ENCODE results near the gene PRM2. TPM values are rescaled to one million over a fixed set of nuclear protein-coding genes. Genes with fewer than 3 reads are reported as not detected.
A peak's percentile ranks its signal among the peaks of the same experiment; 100 is the strongest.

Gene PRM2
- total and polyA plus RNA-seq, 5 donors = not detected

DNA sequence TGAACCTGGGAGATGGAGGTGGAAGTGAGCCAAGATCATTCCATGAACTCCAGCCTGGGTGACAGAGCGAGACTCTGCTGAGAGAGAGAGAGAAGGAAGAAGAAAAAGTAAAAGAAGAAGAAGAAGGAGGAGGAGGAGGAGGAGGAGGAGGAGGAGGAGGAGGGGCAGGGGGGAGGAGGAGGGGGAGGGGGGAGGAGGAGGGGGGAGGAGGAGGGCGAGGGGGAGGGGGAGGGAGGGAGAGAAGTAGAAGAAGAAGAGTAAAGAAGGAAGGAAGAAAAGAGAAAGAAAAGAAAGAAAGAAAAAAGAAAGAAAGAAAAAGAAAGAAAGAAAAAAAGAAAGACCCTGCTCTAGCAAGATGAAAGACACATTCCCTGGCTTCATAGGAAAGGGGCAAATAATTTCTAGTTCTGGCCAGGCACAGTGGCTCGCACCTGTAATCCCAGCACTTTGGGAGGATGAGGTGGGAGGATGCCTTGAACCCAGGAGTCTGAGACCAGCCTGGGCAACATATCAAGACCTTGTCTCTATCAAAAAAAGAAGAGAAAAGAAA is 43.9 kb downstream of the PRM2 start:
- no peak overlapping the region for H3K4me3 ChIP-seq (ENCODE audit: low read length)
- intact Hi-C loops (cut with DNase I) = no loop called here
- no peaks in the 10 kb centered on the region for H3K4me1 ChIP-seq (ENCODE audit: control insufficient read depth, insufficient read depth, low read length)
- H3K9me3 ChIP-seq (ENCODE audit: control insufficient read depth, low read length) = no peaks in the 10 kb centered on the region
- WGBS = 92% methylated on average over 2 of the region's 3 CpGs
- H3K27ac ChIP-seq (ENCODE audit: low read length) = no peak overlapping the region
- ATAC-seq (no peak), DNase-seq (no peak)
- no peaks in the 10 kb centered on the region for H3K27me3 ChIP-seq (ENCODE audit: control insufficient read depth, insufficient read depth)

DNA sequence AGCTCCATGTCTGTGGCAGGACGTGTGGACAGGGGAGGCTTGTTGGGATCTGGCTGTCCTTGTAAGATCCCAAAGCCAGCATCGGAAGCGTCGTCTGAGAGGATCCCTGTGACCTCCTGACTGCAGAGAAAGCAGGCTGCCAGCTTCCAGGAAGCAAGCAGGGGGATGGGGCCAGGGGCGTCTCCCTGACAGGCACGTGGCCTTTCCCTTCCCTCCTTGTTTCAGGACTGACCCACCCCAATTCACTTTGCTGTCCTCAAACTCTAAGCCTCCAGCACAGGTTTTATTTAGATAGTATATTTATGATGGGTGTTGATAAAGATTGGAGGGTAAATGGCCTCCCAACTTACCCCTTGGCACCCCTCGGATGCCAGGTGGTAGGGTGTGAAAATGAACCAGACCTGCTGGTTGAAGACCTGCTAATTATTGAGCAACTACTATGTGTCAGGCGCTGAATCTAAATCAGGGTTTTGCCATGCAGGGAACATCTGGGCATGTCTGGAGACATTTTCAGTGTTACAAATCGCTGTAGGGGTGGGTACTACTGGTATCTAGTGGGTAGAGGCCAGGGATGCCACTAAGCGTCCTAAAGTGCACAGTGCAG is 44.8 kb downstream of the PRM2 start:
- WGBS = 61% methylated on average over 10 of the region's 10 CpGs
- Histone ChIP-seq H3K4me1 (ENCODE audit: control insufficient read depth, insufficient read depth, low read length) (no peaks in the 10 kb centered on the region), H3K9me3 (ENCODE audit: control insufficient read depth, low read length) (no peaks in the 10 kb centered on the region), H3K27ac (ENCODE audit: low read length) (no peak overlapping the region), H3K4me3 (ENCODE audit: low read length) (no peak overlapping the region), H3K27me3 (ENCODE audit: control insufficient read depth, insufficient read depth) (no peaks in the 10 kb centered on the region)
- intact Hi-C loops (cut with DNase I) = no loop called here
- DNase-seq (no peak), ATAC-seq (no peak)

DNA sequence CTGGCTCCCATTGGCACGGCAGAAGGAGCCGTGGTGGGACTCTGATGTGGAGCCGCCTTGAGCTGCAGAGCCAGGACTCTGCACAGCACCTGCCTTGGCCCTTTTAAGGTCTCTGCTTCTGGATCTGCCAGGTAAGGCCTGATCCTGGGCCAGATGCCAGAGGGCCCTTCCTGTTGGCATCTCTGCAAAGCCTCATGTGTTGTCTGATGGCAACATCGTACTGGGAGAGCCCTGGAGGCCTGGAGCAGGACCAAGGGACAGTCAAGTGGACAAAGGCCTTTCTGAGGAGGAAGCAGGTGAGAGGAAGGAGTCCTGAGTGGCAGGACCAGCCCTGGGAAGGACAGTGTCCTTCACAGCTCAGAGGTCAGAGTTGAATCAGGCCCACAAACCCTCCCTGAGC is 46.4 kb downstream of the PRM2 start:
- no peaks in the 10 kb centered on the region for H3K9me3 ChIP-seq (ENCODE audit: control insufficient read depth, low read length)
- H3K4me1 ChIP-seq (ENCODE audit: control insufficient read depth, insufficient read depth, low read length) = peaks cover 4% of the 10 kb centered on the region
- 74% methylated on average over 4 of the region's 4 CpGs for WGBS
- ATAC-seq (no peak), DNase-seq (no peak)
- intact Hi-C loops (cut with DNase I) = no loop called here
- H3K27me3 ChIP-seq (ENCODE audit: control insufficient read depth, insufficient read depth) = no peaks in the 10 kb centered on the region
- no peak overlapping the region for H3K27ac ChIP-seq (ENCODE audit: low read length)
- no peak overlapping the region for H3K4me3 ChIP-seq (ENCODE audit: low read length)

DNA sequence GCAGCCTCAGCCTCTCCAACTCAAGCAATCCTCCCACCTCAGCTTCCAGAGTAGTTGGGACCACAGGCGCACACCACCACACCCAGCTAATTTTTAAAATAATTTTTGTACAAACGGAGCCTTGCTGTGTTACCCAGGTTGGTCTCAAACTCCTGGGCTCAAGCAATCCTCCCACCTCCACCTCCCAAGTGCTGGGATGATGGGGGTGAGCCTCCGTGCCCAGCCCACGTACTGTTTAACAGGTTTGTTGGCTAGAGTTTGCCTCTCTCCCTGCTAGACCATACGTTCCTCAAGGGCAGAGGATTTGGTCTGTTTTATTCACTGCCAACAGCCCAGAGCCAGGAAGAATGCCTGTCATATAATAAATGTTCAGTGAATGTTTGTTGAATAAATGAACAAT is 46.8 kb downstream of the PRM2 start:
- Histone ChIP-seq H3K27me3 (ENCODE audit: control insufficient read depth, insufficient read depth) (no peaks in the 10 kb centered on the region), H3K4me3 (ENCODE audit: low read length) (no peak overlapping the region), H3K27ac (ENCODE audit: low read length) (no peak overlapping the region), H3K9me3 (ENCODE audit: control insufficient read depth, low read length) (no peaks in the 10 kb centered on the region), H3K4me1 (ENCODE audit: control insufficient read depth, insufficient read depth, low read length) (peaks cover 9% of the 10 kb centered on the region)
- intact Hi-C loops (cut with DNase I) = no loop called here
- no peak for ATAC-seq
- no peak for DNase-seq
- 83% methylated on average over 5 of the region's 5 CpGs for WGBS

DNA sequence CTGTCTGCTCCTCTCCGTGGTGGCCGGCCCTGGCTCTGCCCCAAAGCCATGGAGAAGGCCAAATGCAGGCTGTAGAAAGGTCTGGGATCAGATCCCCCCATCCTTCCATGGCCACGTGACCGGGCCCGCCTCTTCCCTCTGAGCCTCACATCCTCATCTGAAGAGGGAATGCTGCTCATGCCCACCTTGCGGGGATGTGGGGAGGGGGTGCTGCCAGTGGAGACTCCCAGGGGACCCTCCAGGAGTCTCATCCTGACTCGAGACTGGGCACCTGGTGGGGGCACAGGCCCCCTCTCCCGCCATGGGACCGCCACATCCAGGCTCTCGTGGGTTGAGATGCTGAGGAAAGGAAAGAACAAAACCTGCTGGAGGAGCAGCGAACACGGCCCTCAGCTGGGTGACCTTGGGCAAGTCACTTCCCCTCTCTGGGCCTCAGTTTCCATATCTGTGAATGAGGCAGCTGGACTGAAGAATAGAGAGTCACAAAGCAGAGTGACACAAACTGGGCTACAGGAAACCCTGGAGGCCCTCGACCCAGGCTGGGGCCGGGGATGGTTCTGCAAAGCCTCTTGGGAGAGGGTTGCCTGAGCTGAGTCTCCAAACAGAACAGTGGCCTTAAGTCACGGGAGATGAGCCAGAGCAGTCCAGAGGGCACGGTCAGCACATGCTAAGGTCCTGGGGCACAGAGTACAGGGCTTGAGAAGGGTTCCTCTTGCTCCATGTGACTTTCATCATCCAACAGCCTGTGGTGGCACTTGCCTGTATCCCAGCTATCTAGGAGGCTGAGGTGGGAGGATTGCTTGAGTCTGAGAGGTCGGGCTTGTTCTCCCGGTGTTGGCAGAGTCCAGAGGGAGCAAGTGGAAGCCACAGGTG is 50.4 kb downstream of the PRM2 start:
- intact Hi-C loops (cut with DNase I) = no loop called here
- WGBS = 76% methylated on average over 18 of the region's 18 CpGs
- H3K4me1 ChIP-seq (ENCODE audit: control insufficient read depth, insufficient read depth, low read length) = peaks cover 9% of the 10 kb centered on the region
- no peak overlapping the region for H3K27ac ChIP-seq (ENCODE audit: low read length)
- peak in 1 of 3 donors; percentile 28 for DNase-seq
- no peaks in the 10 kb centered on the region for H3K9me3 ChIP-seq (ENCODE audit: control insufficient read depth, low read length)
- ATAC-seq = peak in 1 of 2 donors; percentile 3
- H3K4me3 ChIP-seq (ENCODE audit: low read length) = no peak overlapping the region
- H3K27me3 ChIP-seq (ENCODE audit: control insufficient read depth, insufficient read depth) = no peaks in the 10 kb centered on the region

Small RNAs within 50 kb of the gene (microRNA-seq; reads per million reads assigned to microRNA genes)
- 0 reads per million in 2 donors for gene MIR548H2

Other genes starting within 250 kb of the PRM2 start
- 1 to 10 TPM in 3 of 4 donors, under 1 TPM in 1; 0.96 to 5.5 (median 2.2) TPM for gene SOCS1, start 20.3 kb downstream of the PRM2 start, total RNA-seq
- gene SOCS1, start 20.3 kb downstream of the PRM2 start, polyA plus RNA-seq = 2.1 TPM
- gene TNP2, start 7.2 kb downstream of the PRM2 start, total RNA-seq = not detected
- not detected for gene TNP2, start 7.2 kb downstream of the PRM2 start, polyA plus RNA-seq
- not detected for gene PRM3, start 2.9 kb downstream of the PRM2 start, total RNA-seq
- gene PRM3, start 2.9 kb downstream of the PRM2 start, polyA plus RNA-seq = not detected
- not detected for gene PRM1, start 4.8 kb upstream of the PRM2 start, total RNA-seq
- not detected for gene PRM1, start 4.8 kb upstream of the PRM2 start, polyA plus RNA-seq
- under 1 TPM in 3 of 4 donors, not detected in 1; 0.40 to 0.97 (median 0.67) TPM for gene RMI2, start 69.0 kb upstream of the PRM2 start, total RNA-seq
- 0.20 TPM for gene RMI2, start 69.0 kb upstream of the PRM2 start, polyA plus RNA-seq

Measured in right cardiac atrium (tissue), 5 donors.